ENCODE measurements around the gene DCP1A. TPM values are rescaled to one million over a fixed set of nuclear protein-coding genes. Genes with fewer than 3 reads are reported as not detected.

The DCP1A gene
- total and polyA plus RNA-seq, 9 of the 15 experiments (the other 6 are each of a cell fraction or from before 2014, with no cell fraction given), result 6.6 to 33.7 (median 13.3) TPM

DNA sequence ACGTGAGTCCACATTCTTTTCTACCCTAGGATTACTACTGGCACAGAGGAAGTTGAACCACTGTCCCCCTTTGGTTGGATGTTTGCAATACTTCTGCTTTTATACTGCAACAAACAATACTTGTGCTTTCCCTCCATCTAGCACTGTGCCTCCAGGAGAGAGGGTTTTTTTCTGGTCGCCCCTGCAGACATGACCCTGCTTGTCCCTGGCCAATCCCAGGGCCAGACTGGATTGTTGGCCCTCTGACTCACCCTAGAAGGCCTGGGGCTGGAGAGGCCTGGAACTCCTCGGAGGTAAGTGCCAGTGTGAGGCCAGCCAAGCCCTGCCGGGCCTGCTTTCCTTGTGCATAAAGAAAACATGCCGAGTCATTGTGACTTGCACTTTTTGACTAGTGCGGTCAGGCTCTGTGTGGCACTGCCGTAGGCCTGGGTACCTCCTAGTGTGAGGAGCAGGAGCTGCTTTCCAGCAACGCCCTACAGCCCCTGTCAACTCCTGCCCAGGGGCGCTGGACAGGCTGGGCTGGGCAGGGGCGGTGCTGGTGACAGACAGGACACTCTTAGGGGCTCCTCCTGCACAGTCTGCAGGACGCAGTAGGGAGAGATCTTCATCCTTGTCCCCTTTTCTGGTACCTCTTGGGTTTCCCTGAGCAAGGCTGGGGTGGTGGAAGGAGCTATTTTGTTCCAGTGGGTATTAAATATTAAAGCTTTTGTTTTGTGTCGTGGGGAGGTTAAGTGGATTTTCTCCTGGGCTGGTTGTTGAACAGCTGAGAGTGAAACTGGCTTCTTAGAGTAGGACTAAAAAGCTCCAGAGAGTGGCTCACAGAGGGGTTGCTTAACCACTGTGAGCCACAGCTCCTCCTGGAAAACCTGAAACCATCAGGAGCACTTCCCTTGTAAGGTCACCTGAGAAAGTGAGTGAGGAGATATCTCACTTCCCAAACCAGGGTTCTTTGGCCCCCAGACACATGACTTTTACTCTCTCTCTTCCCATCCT lies 77.2 kb downstream of the DCP1A start (continued):
- no peak for TF ChIP-seq RFX7 (CRISPR knock-in tag; IDR thresholded peaks at IDR 0.05)
- peak; percentile 86 for TF ChIP-seq ZFX (CRISPR knock-in tag; IDR thresholded peaks at IDR 0.05)
- TF ChIP-seq DMBX1 (CRISPR knock-in tag; IDR thresholded peaks at IDR 0.05; ENCODE audit: borderline replicate concordance), result peak; percentile 93
- TF ChIP-seq GTF2F1 (IDR thresholded peaks at IDR 0.05; ENCODE audit: low read depth, low read length), result 0 out of 2 replicates have a peak, but pooled peaks have one; percentile 50
- TF ChIP-seq ZEB2 (IDR thresholded peaks at IDR 0.05), result peak; percentile 47; the same call in 1 of the 2 replicates
- peak in 1 of 2 experiments; percentile 79; a peak in 2 of 4 replicates for TF ChIP-seq TEAD1 (CRISPR knock-in tag; IDR thresholded peaks at IDR 0.05)
- TF ChIP-seq MAFG (tag; conservative IDR thresholded peaks at IDR 0.05), result peak; percentile 100
- no peak for TF ChIP-seq ZNF79 (CRISPR knock-in tag; IDR thresholded peaks at IDR 0.05; ENCODE audit: low read depth)
- TF ChIP-seq ZSCAN29 (IDR thresholded peaks at IDR 0.05), result no peak
- TF ChIP-seq NR4A1 (CRISPR knock-in tag; IDR thresholded peaks at IDR 0.05), result no peak
- peak; percentile 91 for TF ChIP-seq NR4A1 (tag; IDR thresholded peaks at IDR 0.05)
- TF ChIP-seq, protein P1, sequence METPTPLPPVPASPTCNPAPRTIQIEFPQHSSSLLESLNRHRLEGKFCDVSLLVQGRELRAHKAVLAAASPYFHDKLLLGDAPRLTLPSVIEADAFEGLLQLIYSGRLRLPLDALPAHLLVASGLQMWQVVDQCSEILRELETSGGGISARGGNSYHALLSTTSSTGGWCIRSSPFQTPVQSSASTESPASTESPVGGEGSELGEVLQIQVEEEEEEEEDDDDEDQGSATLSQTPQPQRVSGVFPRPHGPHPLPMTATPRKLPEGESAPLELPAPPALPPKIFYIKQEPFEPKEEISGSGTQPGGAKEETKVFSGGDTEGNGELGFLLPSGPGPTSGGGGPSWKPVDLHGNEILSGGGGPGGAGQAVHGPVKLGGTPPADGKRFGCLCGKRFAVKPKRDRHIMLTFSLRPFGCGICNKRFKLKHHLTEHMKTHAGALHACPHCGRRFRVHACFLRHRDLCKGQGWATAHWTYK (CRISPR knock-in tag; IDR thresholded peaks at IDR 0.05), result peak; percentile 85
- TF ChIP-seq HSF4 (CRISPR knock-in tag; IDR thresholded peaks at IDR 0.05; ENCODE audit: borderline replicate concordance), result no peak; the same call in 1 of the 2 replicates
- TF ChIP-seq NFE2L1 (tag; IDR thresholded peaks at IDR 0.05; ENCODE audit: borderline replicate concordance, low read depth), result peak; percentile 99
- no peak for TF ChIP-seq PPARD (CRISPR knock-in tag; IDR thresholded peaks at IDR 0.05)
- peak; percentile 100 for TF ChIP-seq NFE2 (IDR thresholded peaks at IDR 0.05; ENCODE audit: low read depth)
- TF ChIP-seq, protein P2, sequence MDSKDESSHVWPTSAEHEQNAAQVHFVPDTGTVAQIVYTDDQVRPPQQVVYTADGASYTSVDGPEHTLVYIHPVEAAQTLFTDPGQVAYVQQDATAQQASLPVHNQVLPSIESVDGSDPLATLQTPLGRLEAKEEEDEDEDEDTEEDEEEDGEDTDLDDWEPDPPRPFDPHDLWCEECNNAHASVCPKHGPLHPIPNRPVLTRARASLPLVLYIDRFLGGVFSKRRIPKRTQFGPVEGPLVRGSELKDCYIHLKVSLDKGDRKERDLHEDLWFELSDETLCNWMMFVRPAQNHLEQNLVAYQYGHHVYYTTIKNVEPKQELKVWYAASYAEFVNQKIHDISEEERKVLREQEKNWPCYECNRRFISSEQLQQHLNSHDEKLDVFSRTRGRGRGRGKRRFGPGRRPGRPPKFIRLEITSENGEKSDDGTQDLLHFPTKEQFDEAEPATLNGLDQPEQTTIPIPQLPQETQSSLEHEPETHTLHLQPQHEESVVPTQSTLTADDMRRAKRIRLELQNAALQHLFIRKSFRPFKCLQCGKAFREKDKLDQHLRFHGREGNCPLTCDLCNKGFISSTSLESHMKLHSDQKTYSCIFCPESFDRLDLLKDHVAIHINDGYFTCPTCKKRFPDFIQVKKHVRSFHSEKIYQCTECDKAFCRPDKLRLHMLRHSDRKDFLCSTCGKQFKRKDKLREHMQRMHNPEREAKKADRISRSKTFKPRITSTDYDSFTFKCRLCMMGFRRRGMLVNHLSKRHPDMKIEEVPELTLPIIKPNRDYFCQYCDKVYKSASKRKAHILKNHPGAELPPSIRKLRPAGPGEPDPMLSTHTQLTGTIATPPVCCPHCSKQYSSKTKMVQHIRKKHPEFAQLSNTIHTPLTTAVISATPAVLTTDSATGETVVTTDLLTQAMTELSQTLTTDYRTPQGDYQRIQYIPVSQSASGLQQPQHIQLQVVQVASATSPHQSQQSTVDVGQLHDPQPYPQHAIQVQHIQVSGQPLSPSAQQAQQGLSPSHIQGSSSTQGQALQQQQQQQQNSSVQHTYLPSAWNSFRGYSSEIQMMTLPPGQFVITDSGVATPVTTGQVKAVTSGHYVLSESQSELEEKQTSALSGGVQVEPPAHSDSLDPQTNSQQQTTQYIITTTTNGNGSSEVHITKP (IDR thresholded peaks at IDR 0.05; ENCODE audit: partially characterized antibody), result no peak
- TF ChIP-seq, protein P3, sequence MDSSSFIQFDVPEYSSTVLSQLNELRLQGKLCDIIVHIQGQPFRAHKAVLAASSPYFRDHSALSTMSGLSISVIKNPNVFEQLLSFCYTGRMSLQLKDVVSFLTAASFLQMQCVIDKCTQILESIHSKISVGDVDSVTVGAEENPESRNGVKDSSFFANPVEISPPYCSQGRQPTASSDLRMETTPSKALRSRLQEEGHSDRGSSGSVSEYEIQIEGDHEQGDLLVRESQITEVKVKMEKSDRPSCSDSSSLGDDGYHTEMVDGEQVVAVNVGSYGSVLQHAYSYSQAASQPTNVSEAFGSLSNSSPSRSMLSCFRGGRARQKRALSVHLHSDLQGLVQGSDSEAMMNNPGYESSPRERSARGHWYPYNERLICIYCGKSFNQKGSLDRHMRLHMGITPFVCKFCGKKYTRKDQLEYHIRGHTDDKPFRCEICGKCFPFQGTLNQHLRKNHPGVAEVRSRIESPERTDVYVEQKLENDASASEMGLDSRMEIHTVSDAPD (CRISPR knock-in tag; IDR thresholded peaks at IDR 0.05), result 0 out of 2 replicates have a peak, but pooled peaks have one; percentile 24
- no peak for TF ChIP-seq CSDE1 (IDR thresholded peaks at IDR 0.05)
- TF ChIP-seq HOXB6 (CRISPR knock-in tag; IDR thresholded peaks at IDR 0.05; ENCODE audit: borderline replicate concordance), result no peak
- TF ChIP-seq XRCC5 (IDR thresholded peaks at IDR 0.05; ENCODE audit: low read depth, low read length), result no peak
- no peak for TF ChIP-seq ZFP30 (CRISPR knock-in tag; IDR thresholded peaks at IDR 0.05; ENCODE audit: borderline replicate concordance)

Data from K562 (cell line).